Measurements from ENCODE around the gene TRIO.

DNA sequence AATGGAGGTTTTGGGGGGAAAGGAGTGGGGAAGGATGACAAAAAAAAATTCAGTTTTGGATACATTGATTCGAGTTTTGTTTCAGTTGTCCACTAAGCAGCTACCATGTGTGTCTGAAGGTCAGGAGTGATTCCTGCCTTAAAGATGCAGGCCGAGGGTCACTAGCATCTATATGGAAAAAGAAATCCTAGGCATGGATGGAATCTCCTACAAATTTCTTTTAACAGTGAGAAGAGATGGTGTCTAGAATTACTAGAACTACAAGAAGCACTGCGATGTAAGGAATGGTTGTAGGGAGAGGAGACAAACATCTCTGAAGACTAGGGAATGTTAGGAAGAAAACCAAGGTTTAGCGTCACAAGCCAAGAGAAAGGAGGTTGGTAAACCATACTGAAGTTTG is 19.6 kb upstream of the TRIO start:
- TF ChIP-seq EP300 (IDR thresholded peaks at IDR 0.05; ENCODE audit: borderline replicate concordance in 1 of 2, low read depth in 1 of 2, low read length in 1 of 2) (no peak), ELF1 (IDR thresholded peaks at IDR 0.05) (no peak), CHD2 (IDR thresholded peaks at IDR 0.05; ENCODE audit: low read length, partially characterized antibody) (no peak), EZH2phosphoT487 (IDR thresholded peaks at IDR 0.05; ENCODE audit: borderline replicate concordance, low read depth) (no peak), FOXM1 (IDR thresholded peaks at IDR 0.05; ENCODE audit: low read depth) (no peak), GABPA (IDR thresholded peaks at IDR 0.05; ENCODE audit: low read depth) (no peak), YY1 (IDR thresholded peaks at IDR 0.05; ENCODE audit: low read depth) (no peak)
- TF ChIP-seq, protein P1, sequence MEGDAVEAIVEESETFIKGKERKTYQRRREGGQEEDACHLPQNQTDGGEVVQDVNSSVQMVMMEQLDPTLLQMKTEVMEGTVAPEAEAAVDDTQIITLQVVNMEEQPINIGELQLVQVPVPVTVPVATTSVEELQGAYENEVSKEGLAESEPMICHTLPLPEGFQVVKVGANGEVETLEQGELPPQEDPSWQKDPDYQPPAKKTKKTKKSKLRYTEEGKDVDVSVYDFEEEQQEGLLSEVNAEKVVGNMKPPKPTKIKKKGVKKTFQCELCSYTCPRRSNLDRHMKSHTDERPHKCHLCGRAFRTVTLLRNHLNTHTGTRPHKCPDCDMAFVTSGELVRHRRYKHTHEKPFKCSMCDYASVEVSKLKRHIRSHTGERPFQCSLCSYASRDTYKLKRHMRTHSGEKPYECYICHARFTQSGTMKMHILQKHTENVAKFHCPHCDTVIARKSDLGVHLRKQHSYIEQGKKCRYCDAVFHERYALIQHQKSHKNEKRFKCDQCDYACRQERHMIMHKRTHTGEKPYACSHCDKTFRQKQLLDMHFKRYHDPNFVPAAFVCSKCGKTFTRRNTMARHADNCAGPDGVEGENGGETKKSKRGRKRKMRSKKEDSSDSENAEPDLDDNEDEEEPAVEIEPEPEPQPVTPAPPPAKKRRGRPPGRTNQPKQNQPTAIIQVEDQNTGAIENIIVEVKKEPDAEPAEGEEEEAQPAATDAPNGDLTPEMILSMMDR (IDR thresholded peaks at IDR 0.05) = no peak
- TF ChIP-seq, protein P2, sequence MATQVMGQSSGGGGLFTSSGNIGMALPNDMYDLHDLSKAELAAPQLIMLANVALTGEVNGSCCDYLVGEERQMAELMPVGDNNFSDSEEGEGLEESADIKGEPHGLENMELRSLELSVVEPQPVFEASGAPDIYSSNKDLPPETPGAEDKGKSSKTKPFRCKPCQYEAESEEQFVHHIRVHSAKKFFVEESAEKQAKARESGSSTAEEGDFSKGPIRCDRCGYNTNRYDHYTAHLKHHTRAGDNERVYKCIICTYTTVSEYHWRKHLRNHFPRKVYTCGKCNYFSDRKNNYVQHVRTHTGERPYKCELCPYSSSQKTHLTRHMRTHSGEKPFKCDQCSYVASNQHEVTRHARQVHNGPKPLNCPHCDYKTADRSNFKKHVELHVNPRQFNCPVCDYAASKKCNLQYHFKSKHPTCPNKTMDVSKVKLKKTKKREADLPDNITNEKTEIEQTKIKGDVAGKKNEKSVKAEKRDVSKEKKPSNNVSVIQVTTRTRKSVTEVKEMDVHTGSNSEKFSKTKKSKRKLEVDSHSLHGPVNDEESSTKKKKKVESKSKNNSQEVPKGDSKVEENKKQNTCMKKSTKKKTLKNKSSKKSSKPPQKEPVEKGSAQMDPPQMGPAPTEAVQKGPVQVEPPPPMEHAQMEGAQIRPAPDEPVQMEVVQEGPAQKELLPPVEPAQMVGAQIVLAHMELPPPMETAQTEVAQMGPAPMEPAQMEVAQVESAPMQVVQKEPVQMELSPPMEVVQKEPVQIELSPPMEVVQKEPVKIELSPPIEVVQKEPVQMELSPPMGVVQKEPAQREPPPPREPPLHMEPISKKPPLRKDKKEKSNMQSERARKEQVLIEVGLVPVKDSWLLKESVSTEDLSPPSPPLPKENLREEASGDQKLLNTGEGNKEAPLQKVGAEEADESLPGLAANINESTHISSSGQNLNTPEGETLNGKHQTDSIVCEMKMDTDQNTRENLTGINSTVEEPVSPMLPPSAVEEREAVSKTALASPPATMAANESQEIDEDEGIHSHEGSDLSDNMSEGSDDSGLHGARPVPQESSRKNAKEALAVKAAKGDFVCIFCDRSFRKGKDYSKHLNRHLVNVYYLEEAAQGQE (IDR thresholded peaks at IDR 0.05; ENCODE audit: low read depth, low read length) = no peak
- TF ChIP-seq, protein P3, sequence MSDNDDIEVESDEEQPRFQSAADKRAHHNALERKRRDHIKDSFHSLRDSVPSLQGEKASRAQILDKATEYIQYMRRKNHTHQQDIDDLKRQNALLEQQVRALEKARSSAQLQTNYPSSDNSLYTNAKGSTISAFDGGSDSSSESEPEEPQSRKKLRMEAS (IDR thresholded peaks at IDR 0.05; ENCODE audit: low read depth) = no peak
